SU-DHL-6 (cell line): ENCODE data around the gene UQCC5.

Experiments
- CTCF ChIP-seq: fragments of 200-600 bp; sonication (generic); IDR thresholded peaks from one replicate; pipeline ENCODE4 v1.5.1; 2017; ENCODE audit warnings: antibody characterized with exemption, mild to moderate bottlenecking, low read length, moderate library complexity; ENCODE audit not compliant: insufficient read depth, poor library complexity, severe bottlenecking
- EZH2phosphoT487 ChIP-seq: fragments of 200-600 bp; sonication (generic), shearing (Covaris generic); conservative IDR thresholded peaks from 2 replicates; pipeline ENCODE4 v1.6.1; 2018; ENCODE audit warnings: mild to moderate bottlenecking, antibody characterized with exemption, low read length, moderate library complexity, mixed read lengths

DNA sequence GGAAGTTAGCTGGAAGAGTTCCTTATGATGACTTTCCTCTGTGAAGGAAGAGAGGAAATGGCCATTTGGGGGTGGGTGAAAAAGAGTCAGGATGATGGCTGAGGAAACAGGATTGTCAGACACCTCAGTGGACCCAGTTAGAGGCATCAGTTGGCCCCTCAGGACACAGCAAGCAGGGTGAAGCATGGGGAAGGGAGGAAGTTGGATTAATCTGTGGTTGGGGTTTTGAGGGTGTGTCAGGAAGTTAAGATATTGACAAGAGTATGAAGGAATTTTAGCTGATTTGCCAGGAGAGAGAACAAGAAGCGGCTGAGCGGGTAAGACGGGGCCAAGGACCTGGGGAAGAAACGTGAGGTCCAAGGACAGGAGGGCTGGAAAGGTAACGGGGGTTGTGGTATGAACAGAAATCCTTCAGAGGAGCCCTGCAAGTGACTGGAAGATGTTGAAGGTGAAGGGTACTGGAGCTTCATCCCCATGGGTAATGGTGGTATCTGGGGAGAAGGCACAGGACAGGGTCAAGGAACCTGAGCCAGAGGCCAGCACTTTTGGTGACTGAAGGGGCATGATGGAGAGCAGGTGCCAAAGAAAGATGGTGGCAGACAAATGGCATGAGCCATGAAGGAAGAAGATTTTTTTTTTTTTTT, 2.7 kb downstream of the UQCC5 start:
- TF ChIP-seq CTCF (no peak), EZH2phosphoT487 (no peak)
